Neural crest cell (in vitro differentiated cells): ENCODE measurements around the gene GRIN3B. TPM values are rescaled to one million over a fixed set of nuclear protein-coding genes. Genes with fewer than 3 reads are reported as not detected.

Experiments
- DNase-seq: peaks from one replicate; pipeline ENCODE4 v3.0.0; 2021; ENCODE audit warnings: low read depth, mixed read lengths, low spot score
- H3K27ac Mint-ChIP-seq: one replicate; pipeline ENCODE4 v1.8.0; 2021; ENCODE audit warnings: mild to moderate bottlenecking, mixed read lengths; ENCODE audit not compliant: unreplicated experiment
- H3K27me3 Mint-ChIP-seq: 2 replicates; pipeline ENCODE4 v1.8.0; 2021; ENCODE audit warnings: low read depth, mild to moderate bottlenecking, mixed read lengths
- H3K36me3 Mint-ChIP-seq: 2 replicates; pipeline ENCODE4 v1.8.0; 2021; ENCODE audit warnings: low read depth, mild to moderate bottlenecking, mixed read lengths
- H3K4me1 Mint-ChIP-seq: 2 replicates; pipeline ENCODE4 v1.8.0; 2021; ENCODE audit warnings: mixed read lengths
- H3K4me3 Mint-ChIP-seq: one replicate; pipeline ENCODE4 v1.8.0; 2021; ENCODE audit warnings: mild to moderate bottlenecking, mixed read lengths
- H3K9me3 Mint-ChIP-seq: 2 replicates; pipeline ENCODE4 v1.8.0; 2021; ENCODE audit warnings: mixed read lengths
- CTCF ChIP-seq: fragments of 200-600 bp; sonication (generic); conservative IDR thresholded peaks from 2 replicates; pipeline ENCODE4 v1.5.0; 2021; ENCODE audit warnings: antibody characterized with exemption, mild to moderate bottlenecking
- total RNA-seq: library from RNA; stranded (reverse); gene quantifications from 2 replicates; pipeline ENCODE4 v1.2.1, GENCODE V29; 2021

Gene GRIN3B
- total RNA-seq, 1 donor from 2014 or later: 0.12 TPM

- TF ChIP-seq CTCF: no peak
- Mint-ChIP-seq H3K9me3 (peaks cover 4% of the 10 kb centered on the region), H3K27ac (no peak overlapping the region), H3K27me3 (no peaks in the 10 kb centered on the region), H3K4me1 (no peaks in the 10 kb centered on the region), H3K36me3 (peaks cover 15% of the 10 kb centered on the region), H3K4me3 (no peak overlapping the region)
- DNase-seq: no peak
These were observed 27.9 kb upstream of the GRIN3B start for GRCh38 chr19:972281-972680.

- no peak for DNase-seq
- Mint-ChIP-seq H3K9me3 (peaks cover 4% of the 10 kb centered on the region), H3K27ac (no peak overlapping the region), H3K4me3 (no peak overlapping the region), H3K27me3 (no peaks in the 10 kb centered on the region), H3K4me1 (no peaks in the 10 kb centered on the region), H3K36me3 (peaks cover 13% of the 10 kb centered on the region)
- TF ChIP-seq CTCF: no peak
These were observed 26.3 kb upstream of the GRIN3B start for GRCh38 chr19:973726-974563.

GRCh38 chr19:974564-975257 lies 25.5 kb upstream of the GRIN3B start:
- Mint-ChIP-seq H3K36me3 (peaks cover 10% of the 10 kb centered on the region), H3K27me3 (no peaks in the 10 kb centered on the region), H3K4me3 (no peak overlapping the region), H3K27ac (no peak overlapping the region), H3K9me3 (peaks cover 4% of the 10 kb centered on the region), H3K4me1 (no peaks in the 10 kb centered on the region)
- no peak for TF ChIP-seq CTCF
- no peak for DNase-seq

GRCh38 chr19:976476-976875 lies 23.7 kb upstream of the GRIN3B start:
- H3K27ac Mint-ChIP-seq: no peak overlapping the region
- H3K9me3 Mint-ChIP-seq: no peaks in the 10 kb centered on the region
- H3K27me3 Mint-ChIP-seq: peaks cover 3% of the 10 kb centered on the region
- H3K4me3 Mint-ChIP-seq: no peak overlapping the region
- no peak for DNase-seq
- peaks cover 8% of the 10 kb centered on the region for H3K4me1 Mint-ChIP-seq
- no peak for TF ChIP-seq CTCF
- peaks cover 4% of the 10 kb centered on the region for H3K36me3 Mint-ChIP-seq

GRCh38 chr19:977058-977464 lies 23.2 kb upstream of the GRIN3B start:
- Mint-ChIP-seq H3K27ac (no peak overlapping the region), H3K4me1 (peaks cover 8% of the 10 kb centered on the region), H3K36me3 (peaks cover 4% of the 10 kb centered on the region), H3K9me3 (no peaks in the 10 kb centered on the region), H3K4me3 (no peak overlapping the region), H3K27me3 (peaks cover 3% of the 10 kb centered on the region)
- no peak for DNase-seq
- no peak for TF ChIP-seq CTCF
